Neural cell (in vitro differentiated cells): Measurements from ENCODE around the gene SMPD3. TPM values are rescaled to one million over a fixed set of nuclear protein-coding genes. Genes with fewer than 3 reads are reported as not detected.

Experiments
- H2AFZ ChIP-seq: fragments of 200-600, 300-800 bp; sonication (generic), shearing (Covaris generic); 2 replicates; pipeline ENCODE4 v1.6.0; 2014; ENCODE audit warnings: low read depth, mild to moderate bottlenecking, antibody characterized with exemption, low read length, moderate library complexity
- H3F3A ChIP-seq: fragments of 200-600 bp; shearing (Covaris generic); 2 replicates; pipeline ENCODE4 v1.6.1; 2016; ENCODE audit warnings: mild to moderate bottlenecking, moderate library complexity, mixed read lengths, antibody characterized with exemption, low read length; ENCODE audit not compliant: insufficient read depth, poor library complexity, severe bottlenecking
- H3K27ac ChIP-seq: fragments of 200-600, 300-800 bp; sonication (generic), shearing (Covaris generic); 2 replicates; pipeline ENCODE4 v1.5.1; 2014; ENCODE audit warnings: mild to moderate bottlenecking, low read length, moderate library complexity
- H3K27me3 ChIP-seq: fragments of 300-800, 200-600 bp; sonication (generic), shearing (Covaris generic); 2 replicates; pipeline ENCODE4 v1.6.0; 2014; ENCODE audit warnings: mild to moderate bottlenecking, low read depth, low read length, moderate library complexity; ENCODE audit not compliant: insufficient read depth
- H3K36me3 ChIP-seq: fragments of 300-800, 200-600 bp; sonication (generic), shearing (Covaris generic); 2 replicates; pipeline ENCODE4 v1.5.1; 2014; ENCODE audit warnings: mild to moderate bottlenecking, antibody characterized with exemption, low read length, moderate library complexity; ENCODE audit not compliant: insufficient read depth
- H3K4me2 ChIP-seq: fragments of 300-800, 200-600 bp; sonication (generic), shearing (Covaris generic); 2 replicates; pipeline ENCODE4 v1.6.0; 2014; ENCODE audit warnings: mild to moderate bottlenecking, low read length
- H3K4me3 ChIP-seq: fragments of 300-800, 200-600 bp; sonication (generic), shearing (Covaris generic); 2 replicates; pipeline ENCODE4 v1.5.1; 2014; ENCODE audit warnings: mild to moderate bottlenecking, low read length, moderate library complexity
- H3K79me2 ChIP-seq: fragments of 200-600 bp; shearing (Covaris generic); replicated peaks from 2 replicates; pipeline ENCODE4 v1.6.0; 2014; ENCODE audit warnings: mild to moderate bottlenecking, low read length, moderate library complexity; ENCODE audit not compliant: insufficient read depth
- H3K9ac ChIP-seq: fragments of 300-800, 200-600 bp; sonication (generic), shearing (Covaris generic); 2 replicates; pipeline ENCODE4 v1.6.1; 2016; ENCODE audit warnings: mild to moderate bottlenecking, low read length, mixed read lengths
- H3K9me2 ChIP-seq: fragments of 200-600 bp; shearing (Covaris generic); 2 replicates; pipeline ENCODE4 v1.6.1; 2016; ENCODE audit warnings: mild to moderate bottlenecking, low read length, mixed read lengths; ENCODE audit not compliant: insufficient read depth
- H3K9me3 ChIP-seq: fragments of 200-600, 300-800 bp; sonication (generic), shearing (Covaris generic); 2 replicates; pipeline ENCODE4 v1.6.1; 2016; ENCODE audit warnings: mild to moderate bottlenecking, mixed run types, low read length, moderate library complexity, mixed read lengths
- H4K20me1 ChIP-seq: fragments of 200-600 bp; shearing (Covaris generic); 2 replicates; pipeline ENCODE4 v1.6.1; 2016; ENCODE audit warnings: mild to moderate bottlenecking, mixed run types; ENCODE audit not compliant: insufficient read depth
- CTCF ChIP-seq: fragments of 450-650 bp; IDR thresholded peaks from 2 replicates; pipeline ENCODE4 v1.5.1; 2014; ENCODE audit warnings: antibody characterized with exemption, mild to moderate bottlenecking, moderate library complexity; ENCODE audit not compliant: poor library complexity, severe bottlenecking
- EP300 ChIP-seq: fragments of 450-650 bp; conservative IDR thresholded peaks from 2 replicates; pipeline ENCODE4 v1.6.1; 2014; ENCODE audit warnings: antibody characterized with exemption, mild to moderate bottlenecking, moderate library complexity; ENCODE audit not compliant: poor library complexity, severe bottlenecking
- EZH2 ChIP-seq: fragments of 200-600, 300-800 bp; shearing (Covaris generic), sonication (generic); IDR thresholded peaks from 2 replicates; pipeline ENCODE4 v1.6.1; 2014; ENCODE audit warnings: antibody characterized with exemption, low read length, borderline replicate concordance, mild to moderate bottlenecking; ENCODE audit not compliant: insufficient read depth, poor library complexity, severe bottlenecking
- MXI1 ChIP-seq: fragments of 450-650 bp; conservative IDR thresholded peaks from 2 replicates; pipeline ENCODE4 v1.6.1; 2014; ENCODE audit warnings: antibody characterized with exemption, mild to moderate bottlenecking; ENCODE audit not compliant: poor library complexity, severe bottlenecking
- POLR2AphosphoS5 ChIP-seq: IDR thresholded peaks from 2 replicates; pipeline ENCODE4 v1.6.1; 2012
- REST ChIP-seq: IDR thresholded peaks from 2 replicates; pipeline ENCODE4 v1.6.1; 2012; ENCODE audit warnings: borderline replicate concordance
- SMC3 ChIP-seq: fragments of 450-650 bp; conservative IDR thresholded peaks from 2 replicates; pipeline ENCODE4 v1.6.1; 2014; ENCODE audit warnings: antibody characterized with exemption, mild to moderate bottlenecking, moderate library complexity; ENCODE audit not compliant: poor library complexity
- TAF1 ChIP-seq: IDR thresholded peaks from 2 replicates; pipeline ENCODE4 v1.6.1; 2012; ENCODE audit warnings: low read depth
- polyA plus RNA-seq: library from polyadenylated mRNA; depleted of rRNA; stranded (reverse); fragments of >200 nt; gene quantifications from 2 replicates; pipeline ENCODE4 v1.2.3, GENCODE V29; 2014

SMPD3 gene
- polyA plus RNA-seq, 1 donor from 2014 or later = 42.7 TPM

- H3K27ac ChIP-seq = no peak overlapping the region
- no peaks in the 10 kb centered on the region for H3K9me3 ChIP-seq
- H3F3A ChIP-seq = no peaks in the 10 kb centered on the region
- H3K9me2 ChIP-seq = no peaks in the 10 kb centered on the region
- no peak for TF ChIP-seq REST
- no peak for TF ChIP-seq MXI1
- H4K20me1 ChIP-seq = peaks cover 4% of the 10 kb centered on the region
- H2AFZ ChIP-seq = no peak overlapping the region
- H3K9ac ChIP-seq = no peak overlapping the region
- H3K79me2 ChIP-seq = no peaks in the 10 kb centered on the region
- no peaks in the 10 kb centered on the region for H3K27me3 ChIP-seq
- H3K4me2 ChIP-seq = no peak overlapping the region
- H3K36me3 ChIP-seq = no peaks in the 10 kb centered on the region
- no peak overlapping the region for H3K4me3 ChIP-seq
Measured at GRCh38 chr16:68402748-68403040, 45.6 kb downstream of the SMPD3 start.

- no peak overlapping the region for H3K4me3 ChIP-seq
- H2AFZ ChIP-seq = no peak overlapping the region
- H3K9me2 ChIP-seq = no peaks in the 10 kb centered on the region
- no peak overlapping the region for H3K9ac ChIP-seq
- no peaks in the 10 kb centered on the region for H3K79me2 ChIP-seq
- H3K27ac ChIP-seq = no peak overlapping the region
- H3K36me3 ChIP-seq = no peaks in the 10 kb centered on the region
- no peak for TF ChIP-seq POLR2AphosphoS5
- TF ChIP-seq TAF1 = no peak
- TF ChIP-seq MXI1 = no peak
- no peak for TF ChIP-seq REST
- no peak for TF ChIP-seq EP300
- no peak for TF ChIP-seq EZH2
- no peak for TF ChIP-seq CTCF
- TF ChIP-seq SMC3 = no peak
- peaks cover 4% of the 10 kb centered on the region for H4K20me1 ChIP-seq
- H3K27me3 ChIP-seq = no peaks in the 10 kb centered on the region
- H3K4me2 ChIP-seq = no peak overlapping the region
- no peaks in the 10 kb centered on the region for H3K9me3 ChIP-seq
- H3F3A ChIP-seq = no peaks in the 10 kb centered on the region
Measured at GRCh38 chr16:68401871-68402747, 46.2 kb downstream of the SMPD3 start.
